Measurements from ENCODE around the gene SYNE3.

- no peak for TF ChIP-seq CTCF (conservative IDR thresholded peaks at IDR 0.05 in 1 of 2, IDR thresholded peaks at IDR 0.05 in 1 of 2; ENCODE audit: low read depth in 1 of 2, low read length in 2 of 2)
- no peak for TF ChIP-seq EZH2 (IDR thresholded peaks at IDR 0.05; ENCODE audit: low read length, missing control alignments)
Measured at GRCh38 chr14:95504135-95505029, 12.1 kb downstream of the SYNE3 start.
